Measurements from ENCODE around the gene EFNA1. TPM values are rescaled to one million over a fixed set of nuclear protein-coding genes. Genes with fewer than 3 reads are reported as not detected.

EFNA1 gene
- total and polyA plus RNA-seq, 2 experiments from 2014 or later, result 39.1 to 83.5 TPM

DNA sequence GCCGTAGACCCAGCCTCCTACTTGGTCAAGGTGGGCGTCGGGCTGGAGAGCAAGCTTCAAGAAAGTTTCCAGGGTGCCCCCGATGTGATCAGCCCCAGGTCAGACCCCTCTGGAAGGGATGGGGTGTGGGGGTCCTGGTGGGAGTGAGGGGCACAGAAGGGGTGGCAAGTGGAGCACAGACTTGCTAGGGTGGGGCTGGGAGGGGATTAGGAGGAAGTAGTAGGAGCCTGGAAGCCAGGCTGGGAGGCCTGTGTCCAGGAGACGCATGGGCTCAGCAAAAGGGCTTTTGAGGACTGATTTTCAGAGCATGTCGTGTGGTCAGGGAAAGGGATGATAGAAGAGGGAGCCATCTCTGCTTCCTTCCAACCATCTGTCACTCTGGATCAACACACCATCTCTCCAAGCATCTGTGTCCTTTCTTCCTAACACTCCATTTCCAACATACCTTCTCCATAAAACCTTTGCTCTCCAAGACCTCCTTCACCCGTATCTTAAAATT, 54.4 kb downstream of the EFNA1 start:
- no peak for TF ChIP-seq CTCF (IDR thresholded peaks at IDR 0.05; ENCODE audit: low read depth, low read length)

DNA sequence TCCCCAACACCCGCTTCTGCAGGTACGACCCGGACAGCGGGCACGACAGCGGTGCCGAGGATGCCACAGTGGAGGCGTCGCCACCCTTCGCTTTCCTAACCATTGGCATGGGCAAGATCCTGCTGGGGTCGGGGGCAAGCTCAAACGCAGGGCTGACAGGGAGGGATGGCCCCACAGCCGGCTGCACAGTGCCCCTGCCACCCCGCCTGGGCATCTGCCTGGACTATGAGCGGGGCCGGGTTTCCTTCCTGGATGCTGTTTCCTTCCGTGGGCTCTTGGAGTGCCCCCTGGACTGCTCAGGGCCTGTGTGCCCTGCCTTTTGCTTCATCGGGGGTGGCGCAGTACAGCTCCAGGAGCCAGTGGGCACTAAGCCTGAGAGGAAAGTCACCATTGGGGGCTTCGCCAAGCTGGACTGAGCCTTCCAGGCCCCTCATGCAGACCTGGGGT, 56.1 kb downstream of the EFNA1 start:
- H3K27me3 ChIP-seq, result no peaks in the 10 kb centered on the region
- no peaks in the 10 kb centered on the region for H3K9me3 ChIP-seq (ENCODE audit: low read depth)
- no peak overlapping the region for H3K4me3 ChIP-seq
- H3K27ac ChIP-seq, result no peak overlapping the region
- no peaks in the 10 kb centered on the region for H3K36me3 ChIP-seq
- peaks cover 10% of the 10 kb centered on the region for H3K4me1 ChIP-seq (ENCODE audit: low read depth)
- DNase-seq (ENCODE audit: low read depth in 1 of 2, low spot score in 1 of 2), result no peak
- TF ChIP-seq CTCF (IDR thresholded peaks at IDR 0.05; ENCODE audit: low read depth, low read length), result no peak

More for the DNA sequence above, 54.4 kb downstream of the EFNA1 start:
- DNase-seq (ENCODE audit: low read depth in 1 of 2, low spot score in 1 of 2), result no peak
- H3K27me3 ChIP-seq, result no peaks in the 10 kb centered on the region
- H3K27ac ChIP-seq, result no peak overlapping the region
- no peaks in the 10 kb centered on the region for H3K36me3 ChIP-seq
- H3K4me3 ChIP-seq, result no peak overlapping the region
- H3K4me1 ChIP-seq (ENCODE audit: low read depth), result peaks cover 10% of the 10 kb centered on the region
- H3K9me3 ChIP-seq (ENCODE audit: low read depth), result no peaks in the 10 kb centered on the region

DNA sequence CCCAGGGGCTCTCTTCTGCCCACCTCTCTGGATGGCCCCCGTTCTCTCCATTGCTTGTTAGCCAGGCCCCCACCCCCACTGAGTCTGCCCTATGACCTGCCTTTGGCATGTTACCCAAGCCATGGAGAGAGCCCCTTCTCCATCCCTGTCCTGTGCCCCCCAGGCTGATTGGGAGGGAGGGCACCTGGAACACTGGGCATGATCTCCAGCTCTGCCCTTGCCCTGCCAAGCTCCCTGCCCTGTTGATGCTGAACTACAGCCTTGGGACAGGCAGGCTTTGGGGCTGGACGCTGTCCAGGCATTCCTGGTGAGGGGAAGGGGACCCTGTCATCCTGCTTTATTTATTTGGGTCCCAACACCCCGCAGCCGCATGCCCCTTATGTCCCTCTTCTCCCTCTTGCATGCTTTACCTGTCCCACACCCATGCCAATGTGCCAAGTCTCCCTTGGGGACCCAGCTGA, 56.7 kb downstream of the EFNA1 start:
- Histone ChIP-seq H3K9me3 (ENCODE audit: low read depth) (no peaks in the 10 kb centered on the region), H3K27ac (no peak overlapping the region), H3K4me1 (ENCODE audit: low read depth) (peaks cover 10% of the 10 kb centered on the region), H3K4me3 (no peak overlapping the region), H3K36me3 (no peaks in the 10 kb centered on the region), H3K27me3 (no peaks in the 10 kb centered on the region)
- DNase-seq (ENCODE audit: low read depth in 1 of 2, low spot score in 1 of 2), result no peak
- no peak for TF ChIP-seq CTCF (IDR thresholded peaks at IDR 0.05; ENCODE audit: low read depth, low read length)

Other genes starting within 250 kb of the EFNA1 start
- 20.1 and 23.8 TPM in 2 replicates for gene PMVK, start 191.2 kb upstream of the EFNA1 start, total RNA-seq
- 94.4 and 95.4 TPM in 2 replicates for gene PMVK, start 191.2 kb upstream of the EFNA1 start, polyA plus RNA-seq
- gene PBXIP1, start 171.8 kb upstream of the EFNA1 start, total RNA-seq, result 155 and 161 TPM in 2 replicates
- gene PBXIP1, start 171.8 kb upstream of the EFNA1 start, polyA plus RNA-seq, result 93.7 and 108 TPM in 2 replicates
- gene PYGO2, start 166.1 kb upstream of the EFNA1 start, total RNA-seq, result 45.6 and 48.0 TPM in 2 replicates
- 45.3 and 49.2 TPM in 2 replicates for gene PYGO2, start 166.1 kb upstream of the EFNA1 start, polyA plus RNA-seq
- gene SHC1, start 157.1 kb upstream of the EFNA1 start, total RNA-seq, result 80.0 and 80.3 TPM in 2 replicates
- gene SHC1, start 157.1 kb upstream of the EFNA1 start, polyA plus RNA-seq, result 66.8 and 70.7 TPM in 2 replicates
- gene CKS1B, start 153.2 kb upstream of the EFNA1 start, total RNA-seq, result 52.9 and 96.5 TPM in 2 replicates
- gene CKS1B, start 153.2 kb upstream of the EFNA1 start, polyA plus RNA-seq, result 157 and 337 TPM in 2 replicates
- gene FLAD1, start 144.5 kb upstream of the EFNA1 start, total RNA-seq, result 34.3 and 39.7 TPM in 2 replicates
- 59.2 and 60.8 TPM in 2 replicates for gene FLAD1, start 144.5 kb upstream of the EFNA1 start, polyA plus RNA-seq
- not detected in 2 replicates for gene LENEP, start 134.3 kb upstream of the EFNA1 start, total RNA-seq
- 0.72 TPM in 1 of 2 replicates, not detected in the other for gene LENEP, start 134.3 kb upstream of the EFNA1 start, polyA plus RNA-seq
- 25.5 and 25.6 TPM in 2 replicates for gene ZBTB7B, start 125.1 kb upstream of the EFNA1 start, total RNA-seq
- 4.6 and 4.7 TPM in 2 replicates for gene ZBTB7B, start 125.1 kb upstream of the EFNA1 start, polyA plus RNA-seq
- 4.3 and 5.4 TPM in 2 replicates for gene DCST2, start 94.1 kb upstream of the EFNA1 start, total RNA-seq
- 1.1 and 3.8 TPM in 2 replicates for gene DCST2, start 94.1 kb upstream of the EFNA1 start, polyA plus RNA-seq
- not detected in 2 replicates for gene DCST1, start 94.1 kb upstream of the EFNA1 start, total RNA-seq
- 0.27 and 0.57 TPM in 2 replicates for gene DCST1, start 94.1 kb upstream of the EFNA1 start, polyA plus RNA-seq
- gene ADAM15, start 76.6 kb upstream of the EFNA1 start, total RNA-seq, result 19.5 and 23.0 TPM in 2 replicates
- 23.0 and 25.2 TPM in 2 replicates for gene ADAM15, start 76.6 kb upstream of the EFNA1 start, polyA plus RNA-seq
- 29.2 and 36.0 TPM in 2 replicates for gene EFNA4, start 64.1 kb upstream of the EFNA1 start, total RNA-seq
- gene EFNA4, start 64.1 kb upstream of the EFNA1 start, polyA plus RNA-seq, result 18.3 and 29.6 TPM in 2 replicates
- gene EFNA3, start 49.0 kb upstream of the EFNA1 start, total RNA-seq, result 26.3 and 31.9 TPM in 2 replicates
- 34.2 and 43.0 TPM in 2 replicates for gene EFNA3, start 49.0 kb upstream of the EFNA1 start, polyA plus RNA-seq
- 18.4 and 20.9 TPM in 2 replicates for gene SLC50A1, start 8.0 kb downstream of the EFNA1 start, total RNA-seq
- 45.1 and 50.7 TPM in 2 replicates for gene SLC50A1, start 8.0 kb downstream of the EFNA1 start, polyA plus RNA-seq
- gene DPM3, start 12.7 kb downstream of the EFNA1 start, total RNA-seq, result 102 and 114 TPM in 2 replicates
- 105 and 110 TPM in 2 replicates for gene DPM3, start 12.7 kb downstream of the EFNA1 start, polyA plus RNA-seq
- 122 and 124 TPM in 2 replicates for gene KRTCAP2, start 45.4 kb downstream of the EFNA1 start, total RNA-seq
- gene KRTCAP2, start 45.4 kb downstream of the EFNA1 start, polyA plus RNA-seq, result 357 and 428 TPM in 2 replicates
- gene TRIM46, start 46.0 kb downstream of the EFNA1 start, total RNA-seq, result 3.6 and 5.4 TPM in 2 replicates
- 2.9 and 3.2 TPM in 2 replicates for gene TRIM46, start 46.0 kb downstream of the EFNA1 start, polyA plus RNA-seq
- gene THBS3, start 80.0 kb downstream of the EFNA1 start, total RNA-seq, result 10.8 and 14.2 TPM in 2 replicates
- gene THBS3, start 80.0 kb downstream of the EFNA1 start, polyA plus RNA-seq, result 9.4 and 15.1 TPM in 2 replicates
- 24.7 and 45.0 TPM in 2 replicates for gene MTX1, start 80.8 kb downstream of the EFNA1 start, total RNA-seq
- gene MTX1, start 80.8 kb downstream of the EFNA1 start, polyA plus RNA-seq, result 31.9 and 50.2 TPM in 2 replicates
- gene ENTREP3, start 127.6 kb downstream of the EFNA1 start, total RNA-seq, result 39.5 and 46.2 TPM in 2 replicates
- 42.0 and 59.2 TPM in 2 replicates for gene ENTREP3, start 127.6 kb downstream of the EFNA1 start, polyA plus RNA-seq
- 67.3 and 109 TPM in 2 replicates for gene SCAMP3, start 134.5 kb downstream of the EFNA1 start, total RNA-seq
- 100 and 172 TPM in 2 replicates for gene SCAMP3, start 134.5 kb downstream of the EFNA1 start, polyA plus RNA-seq
- 57.3 and 65.3 TPM in 2 replicates for gene CLK2, start 145.6 kb downstream of the EFNA1 start, total RNA-seq
- gene CLK2, start 145.6 kb downstream of the EFNA1 start, polyA plus RNA-seq, result 45.1 and 68.5 TPM in 2 replicates
- 1.7 and 3.5 TPM in 2 replicates for gene HCN3, start 149.6 kb downstream of the EFNA1 start, total RNA-seq
- gene HCN3, start 149.6 kb downstream of the EFNA1 start, polyA plus RNA-seq, result 3.7 and 12.9 TPM in 2 replicates
- 0.06 TPM in 1 of 2 replicates, not detected in the other for gene PKLR, start 173.6 kb downstream of the EFNA1 start, total RNA-seq
- gene PKLR, start 173.6 kb downstream of the EFNA1 start, polyA plus RNA-seq, result not detected in 2 replicates
- 167 and 310 TPM in 2 replicates for gene FDPS, start 181.0 kb downstream of the EFNA1 start, total RNA-seq
- 269 and 565 TPM in 2 replicates for gene FDPS, start 181.0 kb downstream of the EFNA1 start, polyA plus RNA-seq
- gene RUSC1, start 193.0 kb downstream of the EFNA1 start, total RNA-seq, result 25.9 and 35.6 TPM in 2 replicates
- 26.7 and 44.4 TPM in 2 replicates for gene RUSC1, start 193.0 kb downstream of the EFNA1 start, polyA plus RNA-seq

Data from cardiac muscle cell (in vitro differentiated cells and primary cell).